B cell (primary cell): ENCODE measurements around the gene DNAJC1. TPM values are rescaled to one million over a fixed set of nuclear protein-coding genes. Genes with fewer than 3 reads are reported as not detected.

ENCODE experiments used
- ATAC-seq: fragments of 200-7000 bp; cut with Tn5 transposase; one replicate; pipeline ENCODE4 v1.10.0; 2021; ENCODE audit warnings: low read depth, mild to moderate bottlenecking, moderate number of reproducible peaks, moderate library complexity
- CTCF ChIA-PET: fragments of 350-600 bp; sonication (Branson Sonifier 250); formaldehyde crosslinking; loops from one replicate; lab custom pipeline; 2021; ENCODE audit warnings: antibody characterized with exemption, inconsistent platforms; lab: Charles Lee
- POLR2A ChIA-PET: fragments of 350-600 bp; sonication (Branson Sonifier 250); formaldehyde crosslinking; loops from one replicate; lab custom pipeline; 2021; ENCODE audit warnings: antibody characterized with exemption; lab: Charles Lee
- DNase-seq: peaks from one replicate; pipeline ENCODE4 v3.0.0; 2013
- H2AFZ ChIP-seq: 2 replicates; pipeline ENCODE4 v1.6.1; 2012; ENCODE audit warnings: mild to moderate bottlenecking, low read depth, low read length; ENCODE audit not compliant: insufficient read depth, poor library complexity, severe bottlenecking
- H3K27ac ChIP-seq, 2 donors: 1 replicate in 1 of 2; 2 replicates in 1 of 2; pipeline ENCODE4 v1.5.1; 2012 to 2013; ENCODE audit warnings: low read length in 2 of 2, mild to moderate bottlenecking in 2 of 2, moderate library complexity in 1 of 2
- H3K27me3 ChIP-seq, 4 experiments: fragments of 200-600 bp in 1 of 4; sonication (generic) in 1 of 4; replicated peaks in 1 of 4; 1 replicate in 2 of 4; 2 replicates in 2 of 4; pipeline versions ENCODE4 v1.6.1 to v1.7.0; 2013 to 2016; ENCODE audit warnings: low read length in 3 of 4, mild to moderate bottlenecking in 2 of 4, mixed read lengths in 1 of 4, moderate library complexity in 1 of 4; ENCODE audit not compliant: insufficient read depth in 4 of 4, control insufficient read depth in 3 of 4; ENCODE audit errors: control extremely low read depth in 1 of 4
- H3K36me3 ChIP-seq, 2 experiments: replicated peaks in 1 of 2; 1 replicate in 1 of 2; 2 replicates in 1 of 2; pipeline versions ENCODE4 v1.6.1 to v1.7.1; 2013; ENCODE audit warnings: low read length in 1 of 2; ENCODE audit not compliant: insufficient read depth in 2 of 2, control insufficient read depth in 1 of 2; ENCODE audit errors: control extremely low read depth in 1 of 2, extremely low read depth in 1 of 2
- H3K4me1 ChIP-seq, 2 donors: fragments of 200-600 bp in 1 of 2; sonication (generic) in 1 of 2; 1 replicate in 1 of 2; 2 replicates in 1 of 2; pipeline versions ENCODE4 v1.5.1 to v1.6.1; 2013 to 2017; ENCODE audit warnings: low read length in 2 of 2; ENCODE audit not compliant: control insufficient read depth in 2 of 2, insufficient read depth in 2 of 2
- H3K4me2 ChIP-seq: replicated peaks from 2 replicates; pipeline ENCODE3; 2012; ENCODE audit warnings: mild to moderate bottlenecking, low read depth, low read length; ENCODE audit not compliant: poor library complexity, severe bottlenecking
- H3K4me3 ChIP-seq, 5 experiments: fragments of 200-600 bp in 1 of 5; sonication (generic) in 1 of 5; 1 replicate in 3 of 5; 2 replicates in 2 of 5; pipeline versions ENCODE4 v1.5.1 to v1.7.0; 2011 to 2016; ENCODE audit warnings: low read length in 4 of 5, mild to moderate bottlenecking in 4 of 5, low read depth in 2 of 5, control low read depth in 1 of 5, moderate library complexity in 1 of 5; ENCODE audit not compliant: insufficient read depth in 1 of 5; ENCODE audit errors: control extremely low read depth in 1 of 5, extremely low read depth in 1 of 5
- H3K79me2 ChIP-seq: fragments of 200-600 bp; sonication (generic); one replicate; pipeline ENCODE4 v1.6.0; 2016; ENCODE audit warnings: low read length; ENCODE audit not compliant: control insufficient read depth, insufficient read depth
- H3K9ac ChIP-seq: fragments of 200-600 bp; sonication (generic); 2 replicates; pipeline ENCODE4 v1.6.1; 2017; ENCODE audit warnings: mild to moderate bottlenecking, low read length, moderate library complexity
- H3K9me3 ChIP-seq, 3 donors: one replicate each; pipeline versions ENCODE4 v1.6.1 to v1.7.1; 2013; ENCODE audit warnings: low read length in 2 of 3; ENCODE audit not compliant: control insufficient read depth in 2 of 3, insufficient read depth in 1 of 3; ENCODE audit errors: control extremely low read depth in 1 of 3
- H4K20me1 ChIP-seq: 2 replicates; pipeline ENCODE4 v1.6.0; 2012; ENCODE audit warnings: mild to moderate bottlenecking, low read length; ENCODE audit not compliant: insufficient read depth, control insufficient read depth, poor library complexity, severe bottlenecking
- H3K27ac Mint-ChIP-seq: one replicate; pipeline ENCODE4 v1.8.0; 2021; ENCODE audit warnings: mixed read lengths
- H3K27me3 Mint-ChIP-seq: one replicate; pipeline ENCODE4 v1.8.0; 2021; ENCODE audit warnings: mixed read lengths
- H3K4me1 Mint-ChIP-seq: one replicate; pipeline ENCODE4 v1.8.0; 2021; ENCODE audit warnings: mixed read lengths
- H3K4me3 Mint-ChIP-seq: one replicate; pipeline ENCODE4 v1.8.0; 2021; ENCODE audit warnings: mixed read lengths
- H3K9me3 Mint-ChIP-seq: one replicate; pipeline ENCODE4 v1.8.0; 2022; ENCODE audit warnings: mixed read lengths; ENCODE audit not compliant: insufficient read depth
- CTCF ChIP-seq: fragments of 200-600 bp; IDR thresholded peaks from one replicate; pipeline ENCODE4 v1.8.0; 2022; ENCODE audit warnings: antibody characterized with exemption, mild to moderate bottlenecking
- EZH2 ChIP-seq: IDR thresholded peaks from 2 replicates; pipeline ENCODE4 v1.6.1; 2012; ENCODE audit warnings: borderline replicate concordance, low read depth, mild to moderate bottlenecking, moderate library complexity, low read length; ENCODE audit not compliant: insufficient read depth, poor library complexity, severe bottlenecking
- WGBS: methylation state at CpG from one replicate; pipeline ENCODE4 v1.1.5; 2013; ENCODE audit warnings: missing lambda C conversion rate; ENCODE audit not compliant: insufficient coverage; 5-methylcytosine and 5-hydroxymethylcytosine counted together
- intact Hi-C: fragments of 100-400 bp; cut with micrococcal nuclease; formaldehyde crosslinking; loops from one replicate; pipeline ENCODE4 v1.10.0; 2022
- polyA plus RNA-seq: library from polyadenylated mRNA; depleted of rRNA; stranded (reverse); fragments of >200 nt; gene quantifications from 2 replicates; pipeline ENCODE4 v1.2.3, GENCODE V29; 2012
- total RNA-seq, 2 donors: library from RNA; stranded (reverse); fragments of 120-200 nt in 1 of 2; gene quantifications; 1 replicate in 1 of 2; 2 replicates in 1 of 2; pipeline versions ENCODE4 v1.2.3 to v1.2.4, GENCODE V29; 2013 to 2022

Gene DNAJC1
- total and polyA plus RNA-seq, 2 donors (not counting 1 experiment from before 2014, with no cell fraction given), result 9.4 to 15.4 TPM

- Histone ChIP-seq H3K36me3 (no peaks in the 10 kb centered on the region), H3K4me3 (no peak overlapping the region), H3K9me3 (no peaks in the 10 kb centered on the region), H3K27ac (no peak overlapping the region), H3K27me3 (no peaks in the 10 kb centered on the region), H3K4me2 (no peak overlapping the region), H3K4me1 (no peaks in the 10 kb centered on the region), H2AFZ (no peak overlapping the region), H4K20me1 (no peaks in the 10 kb centered on the region), H3K79me2 (peaks cover 8% of the 10 kb centered on the region), H3K9ac (no peak overlapping the region)
- intact Hi-C loops, result no loop called here
- 67% methylated on average over 1 of the region's 2 CpGs for WGBS
- DNase-seq (no peak), ATAC-seq (no peak)
- Mint-ChIP-seq H3K9me3 (no peaks in the 10 kb centered on the region), H3K4me3 (no peak overlapping the region), H3K4me1 (peaks cover 4% of the 10 kb centered on the region), H3K27ac (no peak overlapping the region), H3K27me3 (no peaks in the 10 kb centered on the region)
- TF ChIP-seq CTCF, result no peak
- no peak for TF ChIP-seq EZH2
- POLR2A ChIA-PET, result no interaction called here
- CTCF ChIA-PET, result interaction anchor here (0.6 kb wide), 1 partner anchor 449 kb away, joined by 3 read pairs; no protein-coding TSS in a partner anchor
Observed at GRCh38 chr10:21943633-21944265, 59.8 kb downstream of the DNAJC1 start.

GRCh38 chr10:21935439-21936023 is 68.0 kb downstream of the DNAJC1 start:
- Histone ChIP-seq H3K27me3 (no peaks in the 10 kb centered on the region), H3K36me3 (no peaks in the 10 kb centered on the region), H2AFZ (no peak overlapping the region), H3K79me2 (peaks cover 11% of the 10 kb centered on the region), H3K4me1 (no peaks in the 10 kb centered on the region), H4K20me1 (no peaks in the 10 kb centered on the region), H3K4me2 (no peak overlapping the region), H3K4me3 (no peak overlapping the region), H3K9ac (no peak overlapping the region), H3K9me3 (peaks cover 0 to 10% (median 0%) of the 10 kb centered on the region in 3 donors), H3K27ac (no peak overlapping the region)
- no peak for ATAC-seq
- H3K9me3 Mint-ChIP-seq, result peaks cover 9% of the 10 kb centered on the region
- no peaks in the 10 kb centered on the region for H3K4me1 Mint-ChIP-seq
- no CpG with 5 or more reads among the region's 1 CpG for WGBS
- intact Hi-C loops, result no loop called here
- TF ChIP-seq EZH2, result no peak
- H3K27me3 Mint-ChIP-seq, result no peaks in the 10 kb centered on the region
- POLR2A ChIA-PET, result no interaction called here
- H3K4me3 Mint-ChIP-seq, result no peak overlapping the region
- no peak for DNase-seq
- H3K27ac Mint-ChIP-seq, result no peak overlapping the region
- CTCF ChIA-PET, result no interaction called here
